Keratinocyte (primary cell): Measurements from ENCODE around the gene ZNF83.

Experiments used
- EZH2 ChIP-seq: IDR thresholded peaks from one replicate; pipeline ENCODE4 v1.6.1; 2012; ENCODE audit warnings: inconsistent platforms, mild to moderate bottlenecking, low read length, moderate library complexity
- TF ChIP-seq, protein P1 (sequence below), 3 experiments: IDR thresholded peaks in 1 of 3; conservative IDR thresholded peaks in 1 of 3; optimal IDR thresholded peaks in 1 of 3; 2 replicates in 2 of 3; 3 replicates in 1 of 3; pipeline versions ENCODE3 to v1.5.1; 2011; ENCODE audit warnings: low read length in 3 of 3, mild to moderate bottlenecking in 3 of 3, moderate library complexity in 2 of 3, control low read depth in 1 of 3, inconsistent platforms in 1 of 3; ENCODE audit not compliant: insufficient read depth in 2 of 3; ENCODE audit errors: extremely low read depth in 1 of 3

DNA sequence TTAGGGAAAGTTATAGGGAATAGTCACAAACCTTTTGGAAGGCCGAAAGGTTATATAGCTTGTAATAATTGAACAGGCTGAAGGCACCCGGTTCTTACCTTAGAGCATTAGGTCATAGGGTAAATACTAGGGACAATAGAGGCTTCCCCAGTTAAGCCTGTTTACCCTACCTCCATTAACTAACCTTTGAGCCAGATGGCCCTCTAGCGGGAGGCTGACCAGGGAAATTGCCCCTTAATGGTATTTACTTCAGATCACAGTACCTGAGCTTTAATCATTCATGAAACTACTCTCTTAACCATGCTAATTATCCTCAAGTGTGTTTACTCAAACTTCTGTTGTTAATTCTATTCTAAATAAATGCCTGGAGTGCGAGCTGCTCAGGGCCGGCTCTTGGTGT lies 20.4 kb upstream of the ZNF83 start:
- TF ChIP-seq, protein P1, sequence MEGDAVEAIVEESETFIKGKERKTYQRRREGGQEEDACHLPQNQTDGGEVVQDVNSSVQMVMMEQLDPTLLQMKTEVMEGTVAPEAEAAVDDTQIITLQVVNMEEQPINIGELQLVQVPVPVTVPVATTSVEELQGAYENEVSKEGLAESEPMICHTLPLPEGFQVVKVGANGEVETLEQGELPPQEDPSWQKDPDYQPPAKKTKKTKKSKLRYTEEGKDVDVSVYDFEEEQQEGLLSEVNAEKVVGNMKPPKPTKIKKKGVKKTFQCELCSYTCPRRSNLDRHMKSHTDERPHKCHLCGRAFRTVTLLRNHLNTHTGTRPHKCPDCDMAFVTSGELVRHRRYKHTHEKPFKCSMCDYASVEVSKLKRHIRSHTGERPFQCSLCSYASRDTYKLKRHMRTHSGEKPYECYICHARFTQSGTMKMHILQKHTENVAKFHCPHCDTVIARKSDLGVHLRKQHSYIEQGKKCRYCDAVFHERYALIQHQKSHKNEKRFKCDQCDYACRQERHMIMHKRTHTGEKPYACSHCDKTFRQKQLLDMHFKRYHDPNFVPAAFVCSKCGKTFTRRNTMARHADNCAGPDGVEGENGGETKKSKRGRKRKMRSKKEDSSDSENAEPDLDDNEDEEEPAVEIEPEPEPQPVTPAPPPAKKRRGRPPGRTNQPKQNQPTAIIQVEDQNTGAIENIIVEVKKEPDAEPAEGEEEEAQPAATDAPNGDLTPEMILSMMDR (optimal IDR thresholded peaks at IDR 0.05 in 1 of 3, IDR thresholded peaks at IDR 0.05 in 1 of 3, conservative IDR thresholded peaks at IDR 0.05 in 1 of 3; ENCODE audit: extremely low read depth in 1 of 3, insufficient read depth in 2 of 3, low read length in 3 of 3) = no peak
- no peak for TF ChIP-seq EZH2
